HG02840 (cell line): ENCODE results near the gene TRIM67.
A peak's percentile ranks its signal among the peaks of the same experiment; 100 is the strongest.

Experiments used
- ATAC-seq: cut with Tn5 transposase; IDR thresholded peaks from one replicate; pipeline ENCODE4 v1.9.1; 2021; ENCODE audit warnings: mild to moderate bottlenecking, moderate library complexity, moderate number of reproducible peaks; ENCODE audit not compliant: unreplicated experiment, low FRiP score

TRIM67 gene

DNA sequence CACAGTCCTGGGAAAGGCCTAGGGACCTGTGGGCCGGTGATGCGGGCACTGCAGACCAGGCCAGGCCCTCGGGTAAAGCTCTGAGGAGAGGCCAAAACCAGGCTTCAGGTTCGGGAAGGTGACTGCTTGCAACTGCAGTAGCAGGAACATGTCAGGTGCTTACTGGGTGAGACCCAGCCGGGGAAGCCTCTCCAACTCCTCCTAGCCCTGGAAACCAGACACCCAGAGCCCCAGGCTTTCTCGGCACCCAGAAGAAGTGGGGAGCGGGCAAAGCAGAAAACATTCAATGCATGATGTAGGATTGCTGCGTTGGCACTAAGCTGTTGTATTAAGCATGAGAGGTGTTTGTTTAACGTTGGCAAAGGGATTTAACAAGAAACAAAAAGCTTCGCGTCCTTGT lies 58.9 kb downstream of the TRIM67 start:
- ATAC-seq, result no peak

DNA sequence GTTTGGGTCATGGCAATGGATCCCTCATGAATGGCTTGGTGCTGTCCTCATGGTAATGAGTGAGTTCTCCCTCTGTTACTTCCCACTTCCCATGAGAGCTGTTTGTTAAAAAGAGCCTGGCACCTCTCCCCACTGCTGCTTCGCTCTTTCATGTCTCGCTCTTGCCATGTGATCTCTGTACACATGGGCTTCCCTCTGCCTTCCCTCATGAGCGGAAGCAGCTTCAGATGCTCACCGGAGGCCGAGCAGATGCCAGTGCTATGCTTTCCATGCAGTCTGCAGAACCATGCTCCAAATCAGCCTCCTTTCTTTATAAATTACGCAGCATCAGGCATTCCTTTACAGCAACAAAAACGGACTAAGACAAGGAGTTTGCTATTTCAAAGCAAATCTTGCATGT lies 64.3 kb downstream of the TRIM67 start:
- ATAC-seq, result no peak

DNA sequence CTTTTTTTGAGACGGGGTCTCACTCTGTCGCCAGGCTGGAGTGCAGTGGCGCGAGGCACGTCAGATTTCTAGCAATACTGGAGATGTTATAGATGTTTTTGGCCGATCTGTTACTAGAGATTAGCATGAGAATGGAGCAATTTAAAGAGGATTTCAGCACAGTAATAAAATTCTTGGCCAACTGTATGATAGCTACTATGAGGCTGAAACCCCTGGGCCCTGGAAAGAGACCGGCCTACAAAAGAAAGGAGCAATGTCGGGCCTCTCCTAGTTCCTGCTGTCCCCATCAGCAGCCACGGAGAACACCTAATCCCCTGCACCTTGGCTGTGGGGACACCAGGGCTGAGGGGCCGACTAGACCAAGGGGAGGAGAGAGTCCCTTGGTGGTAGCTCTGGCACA lies 69.7 kb downstream of the TRIM67 start:
- ATAC-seq, result no peak

DNA sequence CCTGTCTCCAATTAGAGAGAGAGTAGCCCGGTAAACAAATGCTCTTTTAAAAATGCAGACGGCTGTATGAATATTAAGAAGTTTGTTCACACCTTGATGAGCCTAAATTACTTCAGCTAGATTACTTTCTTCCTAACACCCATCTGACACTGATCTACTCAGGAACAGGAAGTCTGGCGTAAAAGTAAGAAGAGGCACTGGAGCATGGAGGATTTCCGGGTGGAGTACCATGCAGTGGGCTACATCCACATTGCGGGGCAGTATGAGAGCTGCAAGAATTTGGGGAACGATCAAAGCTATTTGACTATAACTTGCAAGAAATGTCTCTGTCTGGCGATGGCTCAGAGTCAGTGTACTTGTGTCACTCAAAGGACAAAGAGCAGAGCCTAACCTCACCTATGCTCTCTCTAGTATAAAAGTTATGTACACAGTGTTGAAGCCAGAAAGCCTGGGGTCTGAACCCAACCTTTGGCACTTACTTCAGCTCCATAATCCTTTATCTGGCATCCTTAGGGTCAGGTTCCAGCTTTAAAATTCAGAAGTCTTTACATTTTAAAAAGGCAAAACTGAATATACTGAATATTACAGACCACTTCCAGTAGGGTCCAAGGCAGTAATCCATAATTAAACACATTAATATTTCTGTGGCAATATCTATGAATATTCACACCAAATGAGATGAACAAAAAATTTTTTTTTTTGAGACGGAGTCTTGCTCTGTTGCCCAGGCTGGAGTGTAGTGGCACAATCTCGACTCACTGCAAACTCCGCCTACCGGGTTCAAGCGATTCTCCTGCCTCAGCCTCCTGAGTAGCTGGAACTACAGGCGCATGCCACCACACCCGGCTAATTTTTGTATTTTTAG lies 71.2 kb downstream of the TRIM67 start:
- ATAC-seq, result no peak

DNA sequence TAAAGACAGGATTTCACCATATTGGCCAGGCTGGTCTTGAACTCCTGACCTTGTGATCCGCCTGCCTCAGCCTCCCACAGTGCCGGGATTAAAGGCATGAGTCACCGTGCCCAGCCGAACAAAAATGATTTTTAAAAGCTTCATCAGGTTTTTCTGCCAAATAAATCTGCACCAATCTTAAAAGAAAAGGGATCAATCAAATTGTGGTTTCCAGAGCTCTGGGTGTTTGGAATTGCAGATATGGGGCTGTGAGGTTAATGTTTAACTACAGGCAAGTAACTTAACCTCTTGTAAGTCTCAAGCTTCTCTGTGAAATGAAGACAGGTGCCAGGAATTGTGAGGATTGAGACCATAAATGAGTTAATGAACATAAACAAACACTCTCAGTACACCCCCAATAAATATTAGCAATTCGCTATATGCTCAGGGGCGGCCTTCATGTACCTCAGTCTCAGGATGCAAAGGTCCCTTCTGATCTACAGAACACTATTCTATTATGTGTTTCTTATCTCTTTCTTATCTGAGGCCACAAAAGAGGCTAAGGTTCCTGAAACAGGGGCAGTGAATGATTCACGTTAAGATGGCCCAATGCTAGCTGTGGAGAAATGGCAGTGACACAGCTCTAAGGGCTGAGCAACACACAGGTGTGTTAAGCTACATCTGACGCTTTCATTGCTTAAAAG lies 72.0 kb downstream of the TRIM67 start:
- ATAC-seq, result no peak

DNA sequence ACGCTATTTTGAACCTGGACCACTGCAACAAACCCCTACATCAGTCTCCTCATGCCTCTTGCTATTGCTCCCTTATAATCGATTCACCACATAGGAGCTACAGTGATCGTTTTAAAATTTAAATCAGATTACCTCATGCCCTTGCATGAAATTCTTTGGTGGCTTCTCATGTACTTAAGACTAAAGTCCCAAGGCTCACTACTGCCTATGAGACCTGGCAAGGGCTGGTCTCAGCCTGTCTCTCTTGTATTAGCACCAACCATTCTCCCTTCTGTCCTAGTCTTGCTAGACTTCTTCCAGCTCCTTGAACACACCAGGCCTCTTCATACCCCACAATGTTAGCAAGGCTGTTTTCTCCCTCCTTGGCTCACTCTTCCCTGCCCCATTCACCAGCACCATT lies 72.6 kb downstream of the TRIM67 start:
- no peak for ATAC-seq

DNA sequence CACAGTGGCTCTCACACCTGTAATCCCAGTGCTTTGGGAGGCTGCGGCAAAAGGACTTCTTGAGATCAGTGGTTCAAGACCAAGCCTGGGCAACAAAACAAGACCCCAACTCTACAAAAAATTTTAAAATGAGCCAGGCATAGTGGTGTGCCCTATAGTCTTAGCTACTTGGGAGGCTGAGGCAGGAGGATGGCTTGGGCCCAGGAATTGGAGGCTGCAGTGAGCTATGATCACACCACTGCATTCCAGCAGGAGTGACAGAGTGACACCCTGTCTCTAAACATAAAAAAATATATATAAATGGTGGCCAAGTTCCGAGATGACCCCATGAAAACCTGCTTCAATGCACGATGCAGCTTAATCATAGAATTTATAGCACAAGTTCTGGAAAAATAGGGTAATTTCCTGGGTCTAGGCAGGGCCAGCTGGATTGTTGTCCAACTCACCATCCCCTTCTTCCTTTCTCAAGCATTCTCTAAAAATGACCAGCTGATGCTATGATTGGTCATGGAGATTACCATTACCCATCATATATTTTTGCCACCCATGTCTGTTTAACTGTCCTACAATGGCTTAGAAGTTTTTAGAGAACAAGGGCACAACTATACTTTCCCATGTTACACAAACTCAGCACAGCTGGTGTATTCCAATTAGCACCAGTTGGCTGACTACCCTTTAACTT lies 73.8 kb downstream of the TRIM67 start:
- no peak for ATAC-seq

DNA sequence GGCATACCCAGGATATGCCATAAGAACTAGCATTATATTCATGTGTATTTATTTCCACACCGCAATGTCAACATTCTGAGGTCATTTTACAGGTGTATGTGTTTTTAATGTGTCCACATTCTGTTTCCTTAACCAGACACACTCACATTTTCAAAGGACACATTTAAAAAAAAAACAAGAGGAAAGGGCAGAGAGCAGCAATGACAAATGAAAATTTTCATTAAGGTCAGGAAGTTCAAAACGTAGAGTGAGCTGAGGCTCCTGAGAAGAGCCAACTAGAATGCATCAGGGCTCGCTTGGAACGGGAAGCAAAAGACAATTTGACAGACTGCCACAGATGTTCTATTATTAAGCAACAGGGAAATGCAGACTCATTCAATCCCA lies 74.3 kb downstream of the TRIM67 start:
- no peak for ATAC-seq

DNA sequence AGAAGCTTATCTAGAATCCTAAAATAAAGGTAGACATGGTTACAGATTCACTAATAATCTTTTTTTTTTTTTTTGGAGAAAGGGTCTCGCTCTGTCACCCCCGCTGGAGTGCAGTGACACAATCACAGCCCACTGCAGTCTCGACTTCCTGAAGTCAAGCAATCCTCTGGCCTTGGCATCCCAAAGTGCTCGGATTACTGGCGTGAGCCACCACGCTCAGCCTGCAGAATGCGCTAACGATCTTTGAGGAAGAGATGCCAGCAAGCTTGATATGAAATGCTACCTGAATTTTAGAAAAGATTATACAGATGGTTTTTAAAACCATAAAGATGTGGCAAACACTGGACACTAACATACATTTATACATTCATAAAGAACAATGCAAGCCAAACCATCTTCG lies 75.1 kb downstream of the TRIM67 start:
- ATAC-seq, result no peak

DNA sequence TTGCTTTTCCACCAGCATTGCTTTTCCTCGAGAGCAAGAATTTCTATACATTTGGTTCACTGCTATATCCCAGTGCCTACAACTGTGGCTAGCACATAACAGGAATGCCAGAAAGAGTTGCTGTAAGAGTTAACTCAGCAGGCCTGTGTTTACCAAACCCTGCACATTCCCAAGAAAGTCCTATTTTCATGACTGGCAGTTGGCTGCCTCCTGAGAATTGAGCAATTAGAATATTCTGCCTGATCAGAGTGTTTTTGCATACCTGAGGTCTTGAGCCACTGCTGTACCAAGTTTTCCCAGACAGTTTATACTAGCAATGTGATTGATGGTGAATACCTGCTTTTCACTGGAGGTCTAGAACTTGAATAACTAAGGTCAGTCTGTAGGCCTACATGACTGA lies 76.4 kb downstream of the TRIM67 start:
- ATAC-seq, result no peak

DNA sequence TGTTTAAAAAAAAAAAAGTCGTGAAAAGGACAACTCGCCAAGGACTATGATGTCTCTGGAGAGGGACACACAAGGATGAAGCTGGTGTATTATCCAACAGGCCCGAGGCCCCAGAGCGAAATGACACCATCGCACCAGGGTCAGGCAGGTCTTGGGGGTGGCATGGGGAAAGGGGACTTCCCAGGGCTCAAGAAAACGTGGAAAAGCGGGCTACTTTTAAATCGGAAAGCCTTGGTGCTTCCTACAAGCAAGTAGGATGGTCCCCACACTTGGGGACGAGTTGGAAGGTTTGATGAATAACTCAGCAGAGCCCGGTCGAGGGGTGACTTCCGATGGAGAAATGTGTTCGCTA lies 78.6 kb downstream of the TRIM67 start:
- peak; percentile 7 for ATAC-seq

DNA sequence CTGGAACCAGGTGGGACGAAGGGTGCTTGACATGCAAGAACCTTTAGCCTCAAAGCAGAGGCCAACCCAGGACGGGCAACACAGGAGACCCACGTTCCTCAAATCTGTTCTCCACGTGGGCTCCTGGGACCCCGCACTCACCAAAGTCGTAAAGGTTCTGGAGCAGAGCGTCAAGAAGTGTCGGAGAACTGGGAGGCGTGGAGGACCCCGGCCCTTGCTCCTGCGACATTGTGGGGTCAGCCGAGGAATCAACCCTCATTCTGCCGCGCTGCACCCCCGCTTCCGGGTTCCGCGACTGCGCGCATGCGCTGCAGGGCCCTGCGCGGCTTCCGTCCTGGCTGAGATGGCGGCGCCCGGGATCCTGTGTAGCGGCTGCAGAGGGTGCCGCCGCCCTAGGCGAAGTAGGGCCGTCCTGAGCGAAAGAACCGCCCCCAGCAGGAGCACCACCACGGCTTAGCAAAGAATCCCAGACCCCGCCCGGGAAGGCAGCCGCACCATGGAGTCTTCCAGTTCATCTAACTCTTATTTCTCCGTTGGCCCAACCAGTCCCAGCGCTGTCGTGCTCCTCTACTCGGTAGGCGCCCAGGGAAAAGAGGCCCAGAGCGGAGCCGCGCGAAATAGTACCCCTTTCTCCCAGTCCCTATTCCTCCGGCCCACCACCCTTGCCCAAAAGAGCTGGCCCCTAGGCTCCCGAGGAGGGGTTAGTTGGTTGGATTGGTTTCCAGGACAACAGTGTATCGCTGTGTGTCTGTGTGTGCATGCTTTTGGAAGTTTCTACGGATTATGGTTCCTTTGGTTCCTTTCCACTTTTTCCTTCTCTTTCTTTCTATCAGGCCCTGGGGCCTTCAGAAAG lies 79.3 kb downstream of the TRIM67 start, which contains the start of gene GNPAT:
GNPAT (plus strand) TSS at position 330 of the 853 bp plus-strand sequence; CDS start at position 497, 167 bp downstream.
- peak; percentile 92 for ATAC-seq

DNA sequence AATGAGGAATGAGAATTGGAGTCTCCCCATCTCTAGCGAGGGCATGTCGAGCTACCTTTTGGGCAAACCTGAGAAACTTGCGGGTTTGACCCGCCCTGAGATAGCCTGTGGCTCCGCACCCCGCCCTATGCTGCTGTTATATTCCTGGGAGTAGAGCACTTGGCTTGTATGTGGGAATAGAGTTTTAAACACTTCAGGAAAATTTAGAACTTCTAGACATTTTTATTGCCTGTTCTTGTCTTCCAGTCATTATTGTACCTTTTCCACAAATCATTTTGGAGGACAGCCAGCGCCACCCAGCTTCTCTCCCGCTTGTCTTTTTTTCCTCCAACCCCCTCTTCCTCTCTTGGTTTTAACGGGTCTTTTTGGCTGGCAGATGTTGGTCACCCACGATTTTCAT lies 79.9 kb downstream of the TRIM67 start:
- peak; percentile 11 for ATAC-seq

DNA sequence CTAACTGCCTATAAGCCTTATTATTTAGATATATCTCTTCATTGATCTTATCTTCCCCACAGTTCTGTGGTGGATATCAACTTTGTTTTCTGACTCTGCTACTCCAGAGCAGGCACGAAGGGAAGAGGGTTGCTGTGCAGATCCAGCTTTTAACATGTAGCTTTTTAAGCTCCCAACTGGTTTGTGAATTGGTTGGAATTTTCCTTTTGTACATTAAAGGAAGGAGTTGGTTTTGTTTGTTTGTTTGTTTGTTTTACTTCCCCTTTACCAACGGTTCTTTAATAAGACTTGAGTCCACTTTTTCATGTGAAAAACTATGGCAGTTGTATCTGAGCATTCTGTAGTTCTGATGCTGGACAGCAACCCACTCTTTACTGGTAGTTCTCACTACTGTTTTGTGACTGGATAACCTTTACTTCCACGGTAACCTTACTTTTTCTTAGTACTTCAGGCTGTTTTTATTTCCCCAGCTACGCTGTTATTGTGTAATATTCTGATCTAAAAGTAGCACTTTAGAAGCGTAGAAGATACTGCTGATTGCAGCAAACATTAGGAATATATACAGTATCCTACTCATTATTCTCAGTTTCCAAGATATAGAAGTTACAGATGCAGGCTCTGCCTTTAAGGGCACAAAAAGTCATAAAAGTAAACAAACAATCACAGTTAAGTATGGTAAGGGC lies 80.8 kb downstream of the TRIM67 start:
- no peak for ATAC-seq

DNA sequence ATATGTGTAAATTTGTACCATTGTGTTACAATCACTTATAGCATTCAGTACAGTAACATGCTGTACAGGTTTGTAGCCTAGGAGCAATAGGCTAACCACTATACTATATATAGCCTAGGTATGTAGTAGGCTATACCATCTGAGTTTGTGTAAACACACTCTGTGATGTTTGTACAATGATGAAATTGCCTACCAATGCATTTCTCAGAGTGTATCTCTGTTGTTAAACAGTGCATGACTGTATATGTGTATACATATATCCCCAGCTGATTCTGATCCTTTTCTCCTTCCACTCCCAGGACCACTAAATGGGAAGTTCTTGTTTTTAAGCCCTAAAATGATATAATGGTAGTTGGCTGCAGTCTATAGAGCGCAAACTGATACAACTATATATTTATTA lies 86.9 kb downstream of the TRIM67 start:
- ATAC-seq, result no peak

DNA sequence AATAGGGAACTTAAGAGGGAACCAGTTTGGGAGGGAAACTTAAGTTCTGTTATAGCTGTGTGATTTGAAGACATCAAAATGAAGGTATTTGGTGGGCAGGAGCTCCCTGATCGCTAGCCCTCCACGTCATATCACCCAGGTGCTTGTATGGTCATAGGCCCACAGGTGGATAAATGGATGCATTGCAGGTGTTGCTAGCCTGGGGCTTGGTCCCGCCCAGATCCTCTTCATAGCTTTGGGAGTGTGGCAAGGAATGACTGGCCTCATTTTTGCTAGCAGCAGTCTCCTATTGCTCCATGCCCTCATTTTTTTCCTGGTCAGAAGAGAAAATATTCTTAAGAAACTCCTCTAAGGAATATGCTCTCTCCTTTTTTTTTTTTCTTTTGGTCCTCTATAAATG lies 90.5 kb downstream of the TRIM67 start:
- no peak for ATAC-seq

DNA sequence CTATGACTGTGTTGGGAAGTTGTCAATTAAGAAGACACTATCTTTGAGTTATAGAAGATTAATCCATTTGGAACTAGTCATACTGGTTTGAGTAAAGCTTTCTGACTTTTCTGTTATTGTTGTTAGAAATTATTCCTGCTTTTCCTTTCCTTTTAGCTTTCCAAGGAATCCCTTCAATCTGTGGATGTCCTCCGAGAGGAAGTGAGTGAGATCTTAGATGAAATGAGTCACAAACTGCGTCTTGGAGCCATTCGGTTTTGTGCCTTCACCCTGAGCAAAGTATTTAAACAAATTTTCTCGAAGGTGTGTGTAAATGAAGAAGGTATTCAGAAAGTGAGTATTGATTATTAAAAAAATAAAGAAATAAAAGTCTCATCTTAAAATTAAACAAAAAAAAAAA lies 98.5 kb downstream of the TRIM67 start:
- ATAC-seq, result no peak

DNA sequence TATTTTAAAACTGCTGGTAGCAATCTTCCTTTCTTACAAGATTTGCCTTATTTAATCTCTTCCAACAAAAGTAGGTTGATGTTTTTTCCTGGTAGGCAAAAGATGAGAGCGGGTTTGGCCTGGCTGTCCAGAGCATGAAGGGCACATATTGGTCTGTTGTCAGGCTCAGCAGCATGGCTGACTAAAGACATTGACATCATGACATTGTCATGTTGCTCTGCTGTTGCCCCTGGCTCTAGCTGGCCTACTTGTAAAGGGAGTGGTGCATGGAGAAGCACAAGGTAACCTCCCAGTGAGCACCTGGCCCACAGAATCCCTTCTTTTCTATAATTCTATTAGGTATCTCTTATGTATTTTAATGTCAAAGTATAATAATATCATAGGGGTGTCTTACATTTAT lies 102.8 kb downstream of the TRIM67 start:
- no peak for ATAC-seq

DNA sequence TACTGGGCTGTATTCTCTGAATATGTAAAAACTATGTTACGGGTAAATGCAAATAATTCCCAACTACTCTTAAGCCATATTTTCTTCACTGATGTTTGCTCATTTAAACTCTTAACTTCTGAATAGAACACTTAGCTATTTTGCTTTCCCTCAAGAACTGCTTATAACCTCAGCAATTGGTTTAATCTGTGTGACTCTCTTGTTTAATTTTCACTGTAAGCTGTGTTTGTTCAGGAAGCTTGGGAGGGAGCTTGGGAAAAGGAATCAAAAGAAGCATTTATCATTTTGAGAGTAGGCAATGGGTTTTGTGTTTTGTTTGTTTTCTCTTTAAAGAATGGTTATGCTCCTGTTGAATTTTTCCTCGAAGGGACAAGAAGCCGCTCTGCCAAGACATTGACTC lies 103.5 kb downstream of the TRIM67 start:
- ATAC-seq, result no peak

DNA sequence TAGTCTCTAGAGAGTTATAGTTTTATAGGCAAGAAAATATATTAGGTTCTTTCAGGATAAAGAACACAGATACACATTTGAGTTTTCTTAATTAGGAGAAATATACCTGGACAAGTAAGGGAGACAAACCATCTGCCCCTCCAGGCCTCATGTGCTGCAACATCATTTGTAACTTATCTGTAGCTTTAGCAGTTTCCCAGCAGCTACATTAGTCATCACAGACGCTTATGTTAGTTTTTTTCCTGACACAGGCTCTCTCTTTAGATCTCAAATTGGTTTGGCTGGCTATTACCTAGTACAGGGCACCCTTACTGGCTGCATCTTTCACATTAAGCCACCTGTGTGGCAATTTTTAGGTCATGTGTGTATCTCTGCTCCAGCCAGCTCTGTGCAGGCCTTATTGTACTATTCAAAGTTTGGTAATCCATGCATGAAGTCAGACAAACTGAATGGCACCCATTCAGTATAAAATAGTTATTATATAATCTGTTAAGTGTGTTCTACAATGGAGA lies 105.0 kb downstream of the TRIM67 start:
- no peak for ATAC-seq
